Liver (tissue), 3 donors: Measurements from ENCODE around the gene RBM34.

Source experiments
- JUND ChIP-seq, 2 donors: IDR thresholded peaks; 2 replicates each; pipeline ENCODE4 v1.6.1; 2016; ENCODE audit warnings: antibody characterized with exemption in 2 of 2
- TF ChIP-seq, protein P1 (sequence below): fragments of 150-350 bp; IDR thresholded peaks from 2 replicates; pipeline ENCODE4 v1.5.1; 2017; ENCODE audit warnings: improper control_type of control experiment, low read depth, low read length; ENCODE audit not compliant: missing input control
- TF ChIP-seq, protein P2 (sequence below): IDR thresholded peaks from 2 replicates; pipeline ENCODE4 v1.6.1; 2016; ENCODE audit warnings: antibody characterized with exemption
- donor health status: healthy.
- donor health status: healthy.

DNA sequence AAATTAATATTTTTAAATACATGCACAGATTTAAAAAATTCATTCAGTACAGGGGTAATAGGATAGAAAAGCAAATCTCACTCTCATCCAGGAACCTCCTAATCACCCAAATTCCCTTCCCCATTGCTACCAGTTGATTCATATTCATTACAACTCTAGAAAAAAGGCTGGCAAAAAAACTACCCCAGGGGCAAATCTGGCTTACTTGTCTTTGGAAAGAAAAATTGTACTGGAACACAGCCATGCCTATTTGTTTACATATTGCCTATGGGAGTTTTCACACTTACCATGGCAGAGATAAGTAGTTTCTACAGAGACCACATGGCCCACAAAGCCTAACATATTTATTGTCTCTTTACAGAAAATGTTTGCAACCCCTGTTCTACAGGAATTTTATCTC lies 8.9 kb upstream of the RBM34 start:
- TF ChIP-seq, protein P1, sequence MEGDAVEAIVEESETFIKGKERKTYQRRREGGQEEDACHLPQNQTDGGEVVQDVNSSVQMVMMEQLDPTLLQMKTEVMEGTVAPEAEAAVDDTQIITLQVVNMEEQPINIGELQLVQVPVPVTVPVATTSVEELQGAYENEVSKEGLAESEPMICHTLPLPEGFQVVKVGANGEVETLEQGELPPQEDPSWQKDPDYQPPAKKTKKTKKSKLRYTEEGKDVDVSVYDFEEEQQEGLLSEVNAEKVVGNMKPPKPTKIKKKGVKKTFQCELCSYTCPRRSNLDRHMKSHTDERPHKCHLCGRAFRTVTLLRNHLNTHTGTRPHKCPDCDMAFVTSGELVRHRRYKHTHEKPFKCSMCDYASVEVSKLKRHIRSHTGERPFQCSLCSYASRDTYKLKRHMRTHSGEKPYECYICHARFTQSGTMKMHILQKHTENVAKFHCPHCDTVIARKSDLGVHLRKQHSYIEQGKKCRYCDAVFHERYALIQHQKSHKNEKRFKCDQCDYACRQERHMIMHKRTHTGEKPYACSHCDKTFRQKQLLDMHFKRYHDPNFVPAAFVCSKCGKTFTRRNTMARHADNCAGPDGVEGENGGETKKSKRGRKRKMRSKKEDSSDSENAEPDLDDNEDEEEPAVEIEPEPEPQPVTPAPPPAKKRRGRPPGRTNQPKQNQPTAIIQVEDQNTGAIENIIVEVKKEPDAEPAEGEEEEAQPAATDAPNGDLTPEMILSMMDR = no peak
- no peak for TF ChIP-seq JUND (IDR thresholded peaks at IDR 0.05)
- TF ChIP-seq, protein P2, sequence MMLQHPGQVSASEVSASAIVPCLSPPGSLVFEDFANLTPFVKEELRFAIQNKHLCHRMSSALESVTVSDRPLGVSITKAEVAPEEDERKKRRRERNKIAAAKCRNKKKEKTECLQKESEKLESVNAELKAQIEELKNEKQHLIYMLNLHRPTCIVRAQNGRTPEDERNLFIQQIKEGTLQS = no peak
